Neural progenitor cell (in vitro differentiated cells): ENCODE measurements around the gene FKBP15. TPM values are rescaled to one million over a fixed set of nuclear protein-coding genes. Genes with fewer than 3 reads are reported as not detected.

Source experiments
- DNase-seq: peaks from one replicate; pipeline ENCODE4 v3.0.0-alpha.2; 2016; ENCODE audit warnings: low spot score
- H2AFZ ChIP-seq: fragments of 200-600 bp; sonication (generic); replicated peaks from 2 replicates; pipeline ENCODE4 v1.6.1; 2016; ENCODE audit warnings: antibody characterized with exemption
- H3F3A ChIP-seq: fragments of 200-600 bp; sonication (generic); 2 replicates; pipeline ENCODE4 v1.6.1; 2016; ENCODE audit warnings: antibody characterized with exemption, low read depth
- H3K27ac ChIP-seq: fragments of 200-600 bp; sonication (generic); 2 replicates; pipeline ENCODE4 v1.5.1; 2016; ENCODE audit warnings: mild to moderate bottlenecking
- H3K27me3 ChIP-seq: fragments of 200-600 bp; sonication (generic); 2 replicates; pipeline ENCODE4 v1.6.1; 2016; ENCODE audit warnings: mild to moderate bottlenecking, moderate library complexity
- H3K36me3 ChIP-seq: fragments of 200-600 bp; sonication (generic); 2 replicates; pipeline ENCODE4 v1.5.1; 2016
- H3K4me1 ChIP-seq: fragments of 200-600 bp; sonication (generic); 2 replicates; pipeline ENCODE4 v1.6.1; 2016; ENCODE audit warnings: mixed run types
- H3K4me2 ChIP-seq: fragments of 200-600 bp; sonication (generic); 2 replicates; pipeline ENCODE4 v1.6.1; 2016
- H3K4me3 ChIP-seq: fragments of 200-600 bp; sonication (generic); 2 replicates; pipeline ENCODE4 v1.5.1; 2016
- H3K79me2 ChIP-seq: fragments of 200-600 bp; sonication (generic); 2 replicates; pipeline ENCODE4 v1.6.1; 2016; ENCODE audit warnings: low read depth
- H3K9ac ChIP-seq: fragments of 200-600 bp; sonication (generic); 2 replicates; pipeline ENCODE4 v1.6.1; 2016
- H3K9me3 ChIP-seq: fragments of 200-600 bp; sonication (generic); 2 replicates; pipeline ENCODE4 v1.5.1; 2016; ENCODE audit warnings: low read depth
- H4K20me1 ChIP-seq: fragments of 200-600 bp; sonication (generic); 2 replicates; pipeline ENCODE4 v1.6.1; 2016; ENCODE audit warnings: low read depth
- H3K27ac Mint-ChIP-seq: 3 replicates; pipeline ENCODE4 v1.8.0; 2021; ENCODE audit warnings: mixed read lengths
- H3K27me3 Mint-ChIP-seq: 2 replicates; pipeline ENCODE4 v1.8.0; 2022; ENCODE audit warnings: low read depth, mild to moderate bottlenecking, inconsistent platforms, moderate library complexity, mixed read lengths; ENCODE audit not compliant: insufficient read depth
- H3K36me3 Mint-ChIP-seq: 3 replicates; pipeline ENCODE4 v1.8.0; 2021; ENCODE audit warnings: mixed read lengths
- H3K4me1 Mint-ChIP-seq: 3 replicates; pipeline ENCODE4 v1.8.0; 2021; ENCODE audit warnings: mixed read lengths
- H3K4me3 Mint-ChIP-seq: 3 replicates; pipeline ENCODE4 v1.8.0; 2021; ENCODE audit warnings: mild to moderate bottlenecking, moderate library complexity, mixed read lengths
- H3K9me3 Mint-ChIP-seq: 3 replicates; pipeline ENCODE4 v1.8.0; 2020; ENCODE audit warnings: mixed read lengths
- CTCF ChIP-seq: fragments of 200-600 bp; sonication (generic); IDR thresholded peaks from 2 replicates; pipeline ENCODE4 v1.5.1; 2017; ENCODE audit warnings: antibody characterized with exemption, mild to moderate bottlenecking
- EZH2 ChIP-seq: fragments of 200-600 bp; sonication (generic); IDR thresholded peaks from 2 replicates; pipeline ENCODE4 v1.6.1; 2017; ENCODE audit warnings: antibody characterized with exemption, mild to moderate bottlenecking, moderate library complexity
- EZH2phosphoT487 ChIP-seq: fragments of 200-600 bp; sonication (generic); IDR thresholded peaks from 2 replicates; pipeline ENCODE4 v1.6.1; 2017; ENCODE audit warnings: antibody characterized with exemption
- total RNA-seq: library from RNA; depleted of rRNA; stranded (reverse); fragments of >200 nt; gene quantifications from 2 replicates; pipeline ENCODE4 v1.2.3, GENCODE V29; 2015; ENCODE audit warnings: low replicate concordance

FKBP15 gene
- total RNA-seq, 1 donor from 2014 or later: 25.5 TPM

GRCh38 chr9:113184539-113184938 is 36.5 kb downstream of the FKBP15 start:
- no peak overlapping the region for H3K27ac Mint-ChIP-seq
- H3K9me3 ChIP-seq: no peaks in the 10 kb centered on the region
- no peaks in the 10 kb centered on the region for H3K36me3 ChIP-seq
- H3K4me3 Mint-ChIP-seq: no peak overlapping the region
- no peaks in the 10 kb centered on the region for H3K27me3 Mint-ChIP-seq
- no peaks in the 10 kb centered on the region for H3K4me1 Mint-ChIP-seq
- no peak overlapping the region for H3K9ac ChIP-seq
- no peak for TF ChIP-seq EZH2phosphoT487
- TF ChIP-seq CTCF: no peak
- no peak for TF ChIP-seq EZH2
- no peak overlapping the region for H3K27ac ChIP-seq
- H3K4me1 ChIP-seq: no peaks in the 10 kb centered on the region
- no peak overlapping the region for H3K4me3 ChIP-seq
- H3K9me3 Mint-ChIP-seq: no peaks in the 10 kb centered on the region
- no peaks in the 10 kb centered on the region for H3K79me2 ChIP-seq
- H3F3A ChIP-seq: no peaks in the 10 kb centered on the region
- no peak overlapping the region for H2AFZ ChIP-seq
- no peaks in the 10 kb centered on the region for H3K27me3 ChIP-seq
- peaks cover 9% of the 10 kb centered on the region for H3K36me3 Mint-ChIP-seq
- no peaks in the 10 kb centered on the region for H4K20me1 ChIP-seq
- H3K4me2 ChIP-seq: no peak overlapping the region
- DNase-seq: no peak

- no peaks in the 10 kb centered on the region for H3K9me3 ChIP-seq
- H3K36me3 ChIP-seq: no peaks in the 10 kb centered on the region
- no peak for DNase-seq
- Mint-ChIP-seq H3K9me3 (no peaks in the 10 kb centered on the region), H3K36me3 (peaks cover 9% of the 10 kb centered on the region), H3K27me3 (no peaks in the 10 kb centered on the region), H3K27ac (no peak overlapping the region), H3K4me1 (no peaks in the 10 kb centered on the region), H3K4me3 (no peak overlapping the region)
- no peaks in the 10 kb centered on the region for H3K79me2 ChIP-seq
- no peak overlapping the region for H3K4me2 ChIP-seq
- H3K9ac ChIP-seq: no peak overlapping the region
- no peak overlapping the region for H3K4me3 ChIP-seq
- H2AFZ ChIP-seq: no peak overlapping the region
- H3K27me3 ChIP-seq: no peaks in the 10 kb centered on the region
- no peaks in the 10 kb centered on the region for H3K4me1 ChIP-seq
- no peak for TF ChIP-seq EZH2
- TF ChIP-seq CTCF: no peak
- TF ChIP-seq EZH2phosphoT487: no peak
- no peaks in the 10 kb centered on the region for H3F3A ChIP-seq
- no peak overlapping the region for H3K27ac ChIP-seq
- H4K20me1 ChIP-seq: no peaks in the 10 kb centered on the region
These were observed 37.1 kb downstream of the FKBP15 start for GRCh38 chr9:113183956-113184488.

GRCh38 chr9:113181165-113181564 is 39.9 kb downstream of the FKBP15 start:
- no peak for DNase-seq
- H4K20me1 ChIP-seq: no peaks in the 10 kb centered on the region
- H3K4me3 ChIP-seq: no peak overlapping the region
- no peaks in the 10 kb centered on the region for H3K27me3 ChIP-seq
- H3K36me3 ChIP-seq: no peaks in the 10 kb centered on the region
- H3K4me1 ChIP-seq: no peaks in the 10 kb centered on the region
- H3K9ac ChIP-seq: no peak overlapping the region
- H3K4me2 ChIP-seq: no peak overlapping the region
- Mint-ChIP-seq H3K9me3 (no peaks in the 10 kb centered on the region), H3K27me3 (no peaks in the 10 kb centered on the region), H3K36me3 (peaks cover 21% of the 10 kb centered on the region), H3K4me3 (no peak overlapping the region), H3K4me1 (no peaks in the 10 kb centered on the region), H3K27ac (no peak overlapping the region)
- H3K9me3 ChIP-seq: no peaks in the 10 kb centered on the region
- no peak overlapping the region for H3K27ac ChIP-seq
- H3K79me2 ChIP-seq: no peaks in the 10 kb centered on the region
- no peaks in the 10 kb centered on the region for H3F3A ChIP-seq
- TF ChIP-seq CTCF: no peak
- no peak for TF ChIP-seq EZH2
- TF ChIP-seq EZH2phosphoT487: no peak
- H2AFZ ChIP-seq: no peak overlapping the region
